ENCODE results near the gene CACNA1I. TPM values are rescaled to one million over a fixed set of nuclear protein-coding genes. Genes with fewer than 3 reads are reported as not detected.

Gene CACNA1I
- total RNA-seq, 1 donor from 2014 or later, result 0.41 TPM

DNA sequence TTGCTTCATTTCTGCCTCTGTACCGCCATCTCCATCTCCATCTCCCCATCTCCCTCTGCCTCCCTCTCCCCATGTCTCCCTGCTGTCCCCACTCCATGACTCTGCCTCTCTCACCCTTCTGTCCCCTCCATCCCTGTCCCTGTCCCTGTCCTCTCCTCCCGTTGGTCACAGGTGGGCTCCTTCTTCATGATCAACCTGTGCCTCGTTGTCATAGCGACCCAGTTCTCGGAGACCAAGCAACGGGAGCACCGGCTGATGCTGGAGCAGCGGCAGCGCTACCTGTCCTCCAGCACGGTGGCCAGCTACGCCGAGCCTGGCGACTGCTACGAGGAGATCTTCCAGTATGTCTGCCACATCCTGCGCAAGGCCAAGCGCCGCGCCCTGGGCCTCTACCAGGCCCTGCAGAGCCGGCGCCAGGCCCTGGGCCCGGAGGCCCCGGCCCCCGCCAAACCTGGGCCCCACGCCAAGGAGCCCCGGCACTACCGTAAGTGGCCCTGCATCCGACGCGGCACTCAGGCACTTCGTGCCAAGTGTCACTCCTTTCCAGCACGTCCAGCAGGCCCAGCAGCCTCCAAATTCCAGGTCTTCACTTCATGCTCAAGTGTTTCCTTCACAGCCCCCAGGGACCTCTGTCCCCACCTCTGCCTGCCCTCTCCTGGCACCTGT, 76.0 kb downstream of the CACNA1I start:
- no peak for DNase-seq (ENCODE audit: low spot score, unreplicated experiment)
- no peak overlapping the region for H3K27ac Mint-ChIP-seq
- H3K4me1 Mint-ChIP-seq (ENCODE audit: low read depth), result no peaks in the 10 kb centered on the region
- no peaks in the 10 kb centered on the region for H3K9me3 Mint-ChIP-seq (ENCODE audit: low read depth)
- H3K36me3 Mint-ChIP-seq (ENCODE audit: insufficient read depth), result no peaks in the 10 kb centered on the region
- H3K4me3 Mint-ChIP-seq (ENCODE audit: low read depth), result no peak overlapping the region
- TF ChIP-seq, protein P1, sequence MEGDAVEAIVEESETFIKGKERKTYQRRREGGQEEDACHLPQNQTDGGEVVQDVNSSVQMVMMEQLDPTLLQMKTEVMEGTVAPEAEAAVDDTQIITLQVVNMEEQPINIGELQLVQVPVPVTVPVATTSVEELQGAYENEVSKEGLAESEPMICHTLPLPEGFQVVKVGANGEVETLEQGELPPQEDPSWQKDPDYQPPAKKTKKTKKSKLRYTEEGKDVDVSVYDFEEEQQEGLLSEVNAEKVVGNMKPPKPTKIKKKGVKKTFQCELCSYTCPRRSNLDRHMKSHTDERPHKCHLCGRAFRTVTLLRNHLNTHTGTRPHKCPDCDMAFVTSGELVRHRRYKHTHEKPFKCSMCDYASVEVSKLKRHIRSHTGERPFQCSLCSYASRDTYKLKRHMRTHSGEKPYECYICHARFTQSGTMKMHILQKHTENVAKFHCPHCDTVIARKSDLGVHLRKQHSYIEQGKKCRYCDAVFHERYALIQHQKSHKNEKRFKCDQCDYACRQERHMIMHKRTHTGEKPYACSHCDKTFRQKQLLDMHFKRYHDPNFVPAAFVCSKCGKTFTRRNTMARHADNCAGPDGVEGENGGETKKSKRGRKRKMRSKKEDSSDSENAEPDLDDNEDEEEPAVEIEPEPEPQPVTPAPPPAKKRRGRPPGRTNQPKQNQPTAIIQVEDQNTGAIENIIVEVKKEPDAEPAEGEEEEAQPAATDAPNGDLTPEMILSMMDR (IDR thresholded peaks at IDR 0.05; ENCODE audit: unreplicated experiment), result no peak
- H3K27me3 Mint-ChIP-seq, result peaks cover 13% of the 10 kb centered on the region

DNA sequence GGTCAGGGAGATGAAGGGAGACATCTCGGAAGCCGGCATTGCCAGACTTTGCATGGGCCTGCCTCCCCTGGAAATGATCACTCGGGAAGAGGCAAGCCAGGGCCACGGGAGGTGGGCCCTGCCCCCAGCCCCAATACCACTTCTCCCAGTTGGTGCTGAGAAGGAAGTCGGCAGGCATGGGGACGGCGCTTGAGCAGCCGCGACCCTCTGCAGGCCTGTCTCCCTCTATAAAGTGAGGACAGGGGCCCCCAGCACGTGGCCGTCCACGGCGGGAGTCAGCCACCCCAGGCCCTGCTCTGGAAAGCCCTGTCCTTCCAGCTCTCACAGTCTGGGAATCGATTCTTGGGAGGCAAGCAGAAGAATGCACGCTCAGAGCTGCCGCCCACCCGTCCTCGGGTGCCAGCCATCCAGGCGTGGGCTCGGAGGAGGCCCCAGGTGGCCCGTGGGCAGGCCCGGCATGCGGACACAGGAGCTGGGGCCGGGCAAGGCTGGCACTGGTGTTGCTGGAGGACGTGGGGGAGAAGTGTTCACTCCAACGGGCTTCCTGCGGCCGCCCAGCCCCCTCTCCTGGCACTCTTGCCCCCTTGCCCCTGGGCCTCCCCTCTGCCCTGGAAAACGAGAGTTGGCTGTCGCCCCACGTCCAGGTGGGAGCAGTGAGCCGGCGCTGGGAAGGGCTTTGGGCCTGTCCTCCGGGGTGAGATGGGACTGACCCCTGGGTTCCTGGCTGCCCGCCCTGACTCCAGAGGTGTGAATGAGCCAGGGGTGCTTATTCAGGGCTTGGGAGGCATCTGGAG, 77.5 kb downstream of the CACNA1I start:
- H3K4me3 Mint-ChIP-seq (ENCODE audit: low read depth), result no peak overlapping the region
- H3K27me3 Mint-ChIP-seq, result peaks cover 7% of the 10 kb centered on the region
- no peak overlapping the region for H3K27ac Mint-ChIP-seq
- no peaks in the 10 kb centered on the region for H3K36me3 Mint-ChIP-seq (ENCODE audit: insufficient read depth)
- H3K9me3 Mint-ChIP-seq (ENCODE audit: low read depth), result no peaks in the 10 kb centered on the region
- no peak for DNase-seq (ENCODE audit: low spot score, unreplicated experiment)
- no peaks in the 10 kb centered on the region for H3K4me1 Mint-ChIP-seq (ENCODE audit: low read depth)
- TF ChIP-seq, protein P1 (IDR thresholded peaks at IDR 0.05; ENCODE audit: unreplicated experiment), result no peak

DNA sequence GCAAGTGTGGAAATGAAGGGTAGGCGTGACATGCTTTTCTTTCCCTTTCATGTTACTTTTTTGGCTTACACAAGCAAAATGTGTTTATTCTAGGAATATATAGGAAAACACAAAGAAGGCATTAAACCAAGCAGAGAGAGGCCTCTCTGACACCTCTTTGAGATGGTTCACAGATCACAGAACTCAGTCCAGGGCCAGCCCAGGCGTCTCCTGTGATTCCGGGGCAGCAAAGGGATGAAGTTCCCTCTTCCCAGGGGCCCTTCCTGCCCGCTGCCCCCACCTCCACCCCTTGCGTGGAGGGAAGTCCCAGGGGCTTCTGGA, 78.0 kb downstream of the CACNA1I start:
- Mint-ChIP-seq H3K36me3 (ENCODE audit: insufficient read depth) (no peaks in the 10 kb centered on the region), H3K4me3 (ENCODE audit: low read depth) (no peak overlapping the region), H3K9me3 (ENCODE audit: low read depth) (no peaks in the 10 kb centered on the region), H3K4me1 (ENCODE audit: low read depth) (no peaks in the 10 kb centered on the region), H3K27ac (no peak overlapping the region), H3K27me3 (peaks cover 4% of the 10 kb centered on the region)
- no peak for DNase-seq (ENCODE audit: low spot score, unreplicated experiment)
- TF ChIP-seq, protein P1 (IDR thresholded peaks at IDR 0.05; ENCODE audit: unreplicated experiment), result no peak

DNA sequence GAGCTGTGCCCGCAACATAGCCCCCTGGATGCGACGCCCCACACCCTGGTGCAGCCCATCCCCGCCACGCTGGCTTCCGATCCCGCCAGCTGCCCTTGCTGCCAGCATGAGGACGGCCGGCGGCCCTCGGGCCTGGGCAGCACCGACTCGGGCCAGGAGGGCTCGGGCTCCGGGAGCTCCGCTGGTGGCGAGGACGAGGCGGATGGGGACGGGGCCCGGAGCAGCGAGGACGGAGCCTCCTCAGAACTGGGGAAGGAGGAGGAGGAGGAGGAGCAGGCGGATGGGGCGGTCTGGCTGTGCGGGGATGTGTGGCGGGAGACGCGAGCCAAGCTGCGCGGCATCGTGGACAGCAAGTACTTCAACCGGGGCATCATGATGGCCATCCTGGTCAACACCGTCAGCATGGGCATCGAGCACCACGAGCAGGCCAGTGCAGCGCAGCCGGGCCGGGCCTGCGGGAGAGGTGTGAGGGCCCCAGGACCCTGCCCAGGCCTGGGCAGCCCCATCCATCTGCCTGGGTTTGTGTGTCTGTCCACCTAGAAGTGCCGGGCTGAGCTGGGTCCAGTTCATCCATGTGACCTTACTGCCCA, 79.0 kb downstream of the CACNA1I start:
- Mint-ChIP-seq H3K4me3 (ENCODE audit: low read depth) (no peak overlapping the region), H3K4me1 (ENCODE audit: low read depth) (no peaks in the 10 kb centered on the region), H3K36me3 (ENCODE audit: insufficient read depth) (no peaks in the 10 kb centered on the region), H3K27ac (no peak overlapping the region), H3K9me3 (ENCODE audit: low read depth) (no peaks in the 10 kb centered on the region), H3K27me3 (peaks cover 4% of the 10 kb centered on the region)
- TF ChIP-seq, protein P1 (IDR thresholded peaks at IDR 0.05; ENCODE audit: unreplicated experiment), result no peak
- DNase-seq (ENCODE audit: low spot score, unreplicated experiment), result no peak

DNA sequence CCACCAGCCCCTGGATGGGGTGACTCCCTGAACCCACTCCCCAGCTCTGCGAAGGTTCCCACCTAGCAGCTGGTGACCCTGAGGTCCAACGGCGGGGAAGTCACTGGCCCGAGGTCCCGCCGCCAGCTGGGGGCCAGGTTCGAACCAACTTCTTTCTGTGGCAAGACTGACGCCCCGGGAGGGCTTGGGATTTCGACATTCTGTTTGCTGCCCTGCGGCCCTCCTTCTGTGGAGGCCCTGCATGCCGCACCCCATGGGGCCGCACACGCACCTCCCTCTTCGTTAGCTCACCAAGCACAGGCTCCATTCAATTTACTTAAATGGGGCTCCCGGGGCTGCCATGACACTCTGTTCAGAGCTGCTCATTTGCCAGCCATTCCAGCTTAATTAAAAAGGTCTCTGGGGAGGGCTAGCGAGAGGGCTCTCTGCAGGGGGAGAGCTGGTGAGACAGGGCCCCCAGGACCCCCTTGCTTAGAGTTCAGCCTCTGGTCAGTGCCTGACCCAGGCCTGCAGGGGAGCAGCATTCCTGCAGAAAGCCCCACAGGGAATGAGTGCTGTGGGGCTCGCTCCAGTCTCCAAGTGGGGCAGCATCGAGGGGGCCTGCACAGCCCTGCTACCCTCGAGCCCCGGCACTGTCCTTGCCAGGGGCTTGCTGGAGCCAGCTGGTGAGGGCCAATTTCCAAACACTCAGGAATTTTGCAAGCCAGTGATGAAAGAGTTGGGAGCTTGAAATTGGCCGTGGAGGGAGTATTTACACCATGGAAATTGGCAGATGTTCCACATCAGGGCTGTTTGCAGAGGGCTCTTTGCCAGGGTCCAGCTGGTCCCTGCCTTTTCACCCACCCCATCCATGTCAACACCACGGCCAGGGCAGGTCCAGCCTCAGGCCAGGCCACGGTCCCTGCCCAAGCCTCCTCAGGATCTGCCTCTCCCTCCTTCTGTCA, 80.8 kb downstream of the CACNA1I start:
- no peaks in the 10 kb centered on the region for H3K36me3 Mint-ChIP-seq (ENCODE audit: insufficient read depth)
- TF ChIP-seq, protein P1 (IDR thresholded peaks at IDR 0.05; ENCODE audit: unreplicated experiment), result no peak
- no peaks in the 10 kb centered on the region for H3K9me3 Mint-ChIP-seq (ENCODE audit: low read depth)
- peaks cover 8% of the 10 kb centered on the region for H3K27me3 Mint-ChIP-seq
- no peak overlapping the region for H3K4me3 Mint-ChIP-seq (ENCODE audit: low read depth)
- no peak overlapping the region for H3K27ac Mint-ChIP-seq
- H3K4me1 Mint-ChIP-seq (ENCODE audit: low read depth), result peaks cover 4% of the 10 kb centered on the region
- no peak for DNase-seq (ENCODE audit: low spot score, unreplicated experiment)

Data from progenitor cell of endocrine pancreas (in vitro differentiated cells).